Measurements from ENCODE around the gene PLEKHG4B. TPM values are rescaled to one million over a fixed set of nuclear protein-coding genes. Genes with fewer than 3 reads are reported as not detected.

The PLEKHG4B gene
- total RNA-seq, 1 experiment from 2014 or later = 44.3 TPM

- TF ChIP-seq CTCF (conservative IDR thresholded peaks at IDR 0.05) = no peak
- peaks cover 54 to 56% of the 10 kb centered on the region in 2 experiments for H3K4me1 Mint-ChIP-seq
- Histone ChIP-seq H3K79me1 (ENCODE audit: insufficient read depth, low read depth, low read length, poor library complexity, severe bottlenecking) (peaks cover 15% of the 10 kb centered on the region), H3K14ac (ENCODE audit: insufficient read depth, low read length) (peak overlapping the region; percentile 97), H3K79me2 (ENCODE audit: insufficient read depth, low read length) (peaks cover 6% of the 10 kb centered on the region; the same call in 1 of the 2 replicates), H2AFZ (ENCODE audit: low read length) (no peak overlapping the region), H4K20me1 (ENCODE audit: control insufficient read depth, insufficient read depth, insufficient read length) (no peaks in the 10 kb centered on the region), H4K8ac (replicated peaks; ENCODE audit: insufficient read length, low read depth, low read length) (no peak overlapping the region), H3K23me2 (ENCODE audit: insufficient read length, low read depth, low read length, poor library complexity, severe bottlenecking) (peaks cover 9% of the 10 kb centered on the region), H2AK5ac (ENCODE audit: insufficient read length, low read length) (peak overlapping the region; percentile 85), H3K27me3 (ENCODE audit: insufficient read depth, low read length) (no peaks in the 10 kb centered on the region), H2BK20ac (ENCODE audit: low read depth, low read length, poor library complexity, severe bottlenecking) (no peak overlapping the region), H3K4me1 (ENCODE audit: insufficient read depth, low read length) (peaks cover 7% of the 10 kb centered on the region; the same call in 1 of the 2 replicates), H3T11ph (ENCODE audit: low read length) (no peak overlapping the region), H4K5ac (ENCODE audit: insufficient read length, low read depth, low read length) (peak overlapping the region; percentile 67), H4K91ac (ENCODE audit: insufficient read length, low read depth, low read length) (peak overlapping the region; percentile 76), H3K9me3 (ENCODE audit: control insufficient read depth, low read depth, low read length) (no peaks in the 10 kb centered on the region), H3K23ac (ENCODE audit: insufficient read length, low read depth, low read length) (no peak overlapping the region), H3K27ac (ENCODE audit: insufficient read length, low read depth, low read length) (no peak overlapping the region), H2BK5ac (ENCODE audit: insufficient read length, low read length) (no peak overlapping the region), H3K4ac (ENCODE audit: low read depth, low read length) (peak overlapping the region; percentile 56), H2BK120ac (ENCODE audit: low read depth, low read length, poor library complexity, severe bottlenecking) (peak overlapping the region; percentile 94), H3K4me2 (ENCODE audit: insufficient read depth, insufficient read length, low read length) (peak overlapping the region; percentile 62), H3K56ac (ENCODE audit: insufficient read length, low read depth, low read length) (no peak overlapping the region), H2BK12ac (ENCODE audit: insufficient read length, low read depth, low read length) (peak overlapping the region; percentile 82), H2BK15ac (ENCODE audit: low read depth, low read length) (no peak overlapping the region), H3K9ac (ENCODE audit: extremely low read depth, insufficient read length, low read length) (peak overlapping the region; percentile 62), H3K18ac (ENCODE audit: insufficient read length, low read depth, low read length) (peak overlapping the region; percentile 90)
- H3K27me3 Mint-ChIP-seq (ENCODE audit: low read depth) = no peaks in the 10 kb centered on the region; the same call in 1 of the 2 replicates
- no CpG with 5 or more reads among the region's 18 CpGs for WGBS (ENCODE audit: extremely low coverage, insufficient read length, low lambda C conversion rate)
- peak; percentile 53 for DNase-seq
- H3K27ac Mint-ChIP-seq = peak overlapping the region; percentile 93 to 96 (median 95); a peak in 6 of 7 replicates
- H3K4me3 Mint-ChIP-seq = peak overlapping the region; percentile 59 to 79
- peaks cover 10 to 23% (median 18%) of the 10 kb centered on the region in 3 experiments for H3K36me3 Mint-ChIP-seq (ENCODE audit: insufficient read depth in 1 of 3, low read depth in 3 of 3)
- H3K9me3 Mint-ChIP-seq = no peaks in the 10 kb centered on the region; a peak in 1 of 5 replicates
Observed at GRCh38 chr5:90590-91547, 1.1 kb upstream of the PLEKHG4B start.

Data from H9 (cell line).